HG03060 (cell line): ENCODE results near the gene RBM42.
"Not testable (repeated sequence)": the region's sequence is repeated elsewhere in the genome, so short reads cannot be mapped to it uniquely, and the experiment has no call there.

Source experiments
- ATAC-seq: cut with Tn5 transposase; IDR thresholded peaks from one replicate; pipeline ENCODE4 v1.9.1; 2021; ENCODE audit warnings: low read depth, moderate number of reproducible peaks; ENCODE audit not compliant: unreplicated experiment

RBM42 gene

GRCh38 chr19:35645680-35646511 is 17.1 kb downstream of the RBM42 start:
- no peak for ATAC-seq

- ATAC-seq = peak; percentile 41
These were observed 19.5 kb downstream of the RBM42 start, which contains the start of gene COX6B1 for GRCh38 chr19:35648017-35648961. Gene COX6B1 (plus strand): TSS chr19:35648323. CDS start chr19:35651244, 2,921 bp downstream.

- ATAC-seq = no peak
These were observed 21.7 kb downstream of the RBM42 start for GRCh38 chr19:35650581-35650980.

GRCh38 chr19:35654828-35655227 is 26.0 kb downstream of the RBM42 start:
- not testable (repeated sequence) for ATAC-seq

GRCh38 chr19:35655600-35655999 is 26.8 kb downstream of the RBM42 start:
- ATAC-seq = no peak

- no peak for ATAC-seq
These were observed 27.9 kb downstream of the RBM42 start for GRCh38 chr19:35656700-35657099.

GRCh38 chr19:35657904-35658700 is 29.3 kb downstream of the RBM42 start:
- ATAC-seq = no peak

- ATAC-seq = no peak
These were observed 33.1 kb downstream of the RBM42 start for GRCh38 chr19:35661995-35662340.

GRCh38 chr19:35663981-35664380 is 35.1 kb downstream of the RBM42 start:
- no peak for ATAC-seq

- no peak for ATAC-seq
These were observed 36.3 kb downstream of the RBM42 start for GRCh38 chr19:35665157-35665556.

- no peak for ATAC-seq
These were observed 36.8 kb downstream of the RBM42 start for GRCh38 chr19:35665604-35666003.

GRCh38 chr19:35666251-35666913 is 37.5 kb downstream of the RBM42 start, which contains the start of gene UPK1A:
Gene UPK1A (plus strand): TSS chr19:35666517. CDS start chr19:35666813, 296 bp downstream.
- ATAC-seq = no peak

GRCh38 chr19:35669566-35669965 is 40.7 kb downstream of the RBM42 start:
- no peak for ATAC-seq

- no peak for ATAC-seq
These were observed 41.1 kb downstream of the RBM42 start for GRCh38 chr19:35669974-35670373.

GRCh38 chr19:35670686-35671085 is 41.9 kb downstream of the RBM42 start:
- ATAC-seq = no peak

GRCh38 chr19:35671818-35672217 is 43.0 kb downstream of the RBM42 start:
- no peak for ATAC-seq

- no peak for ATAC-seq
These were observed 44.4 kb downstream of the RBM42 start for GRCh38 chr19:35673121-35673804.

- ATAC-seq = no peak
These were observed 46.8 kb downstream of the RBM42 start for GRCh38 chr19:35675589-35676140.
